Ishikawa (cell line): ENCODE results near the gene DEPDC1B.

ENCODE experiments used
- CEBPB ChIP-seq: IDR thresholded peaks from 2 replicates; pipeline ENCODE4 v1.6.1; 2012
- CREB1 ChIP-seq: IDR thresholded peaks from 2 replicates; pipeline ENCODE4 v1.6.1; 2012; ENCODE audit warnings: low read depth
- EGR1 ChIP-seq: IDR thresholded peaks from 2 replicates; pipeline ENCODE4 v1.6.1; 2012
- EP300 ChIP-seq: IDR thresholded peaks from 2 replicates; pipeline ENCODE4 v1.6.1; 2012; ENCODE audit warnings: borderline replicate concordance
- FOXM1 ChIP-seq: IDR thresholded peaks from 2 replicates; pipeline ENCODE4 v1.6.1; 2012; ENCODE audit warnings: low read depth, borderline replicate concordance
- NFIC ChIP-seq: IDR thresholded peaks from 2 replicates; pipeline ENCODE4 v1.6.1; 2012
- RAD21 ChIP-seq: IDR thresholded peaks from 2 replicates; pipeline ENCODE4 v1.6.1; 2012; ENCODE audit warnings: low read depth
- TAF1 ChIP-seq: IDR thresholded peaks from 2 replicates; pipeline ENCODE4 v1.6.1; 2012; ENCODE audit warnings: low read depth, mild to moderate bottlenecking
- TCF12 ChIP-seq: IDR thresholded peaks from 2 replicates; pipeline ENCODE4 v1.6.1; 2012; ENCODE audit warnings: low read depth
- TEAD4 ChIP-seq: IDR thresholded peaks from 2 replicates; pipeline ENCODE4 v1.6.1; 2012
- YY1 ChIP-seq: IDR thresholded peaks from 2 replicates; pipeline ENCODE4 v1.6.1; 2012; ENCODE audit warnings: low read depth
- ZBTB7A ChIP-seq: IDR thresholded peaks from 2 replicates; pipeline ENCODE4 v1.6.1; 2012; ENCODE audit warnings: low read depth
- TF ChIP-seq, protein P1 (sequence below): IDR thresholded peaks from 2 replicates; pipeline ENCODE4 v1.6.1; 2012; ENCODE audit warnings: low read depth, mild to moderate bottlenecking
- TF ChIP-seq, protein P2 (sequence below): IDR thresholded peaks from 2 replicates; pipeline ENCODE4 v1.6.1; 2012
- TF ChIP-seq, protein P3 (sequence below): IDR thresholded peaks from 2 replicates; pipeline ENCODE4 v1.6.1; 2012

DEPDC1B gene

DNA sequence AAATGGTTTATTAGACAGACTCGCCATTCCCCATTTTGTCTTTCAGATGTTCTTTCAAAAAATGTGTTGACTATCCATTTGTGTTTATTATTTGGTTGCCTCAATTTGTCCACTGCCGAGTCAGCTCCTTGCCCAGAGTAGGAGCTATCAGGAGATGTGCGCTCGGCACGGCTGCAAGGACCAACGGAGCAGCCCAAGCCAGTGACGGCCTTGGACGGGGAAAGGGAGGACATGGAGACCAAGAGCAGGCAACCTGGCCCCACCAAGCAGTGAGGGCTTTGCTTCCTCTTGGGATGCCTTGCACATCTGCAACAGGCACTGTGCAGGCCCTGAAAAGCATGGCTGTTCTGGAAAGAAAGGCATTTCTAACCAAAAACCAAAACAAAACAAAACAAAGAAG, 69.8 kb downstream of the DEPDC1B start:
- no peak for TF ChIP-seq TCF12

DNA sequence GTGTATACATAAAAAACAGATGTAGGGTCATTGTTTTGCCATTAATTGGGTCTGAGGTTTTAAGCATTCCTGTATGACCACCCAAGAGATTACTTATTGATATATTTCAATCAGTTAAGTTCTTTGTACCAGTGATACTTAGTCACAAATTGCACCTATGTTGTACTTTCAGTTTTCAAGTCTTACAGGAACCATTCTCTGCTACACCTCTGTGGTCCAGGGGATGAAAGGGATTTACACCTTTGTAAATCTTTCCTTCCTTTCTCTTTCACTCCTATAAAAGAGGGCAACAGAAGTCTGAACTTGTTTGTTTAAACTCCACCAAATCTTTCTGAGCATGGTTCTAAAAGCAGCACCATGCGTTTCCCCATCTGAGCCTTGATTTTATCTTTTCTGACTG, 86.1 kb downstream of the DEPDC1B start:
- no peak for TF ChIP-seq NFIC
- TF ChIP-seq ZBTB7A, result no peak
- TF ChIP-seq TAF1, result no peak
- no peak for TF ChIP-seq TCF12
- no peak for TF ChIP-seq FOXM1

DNA sequence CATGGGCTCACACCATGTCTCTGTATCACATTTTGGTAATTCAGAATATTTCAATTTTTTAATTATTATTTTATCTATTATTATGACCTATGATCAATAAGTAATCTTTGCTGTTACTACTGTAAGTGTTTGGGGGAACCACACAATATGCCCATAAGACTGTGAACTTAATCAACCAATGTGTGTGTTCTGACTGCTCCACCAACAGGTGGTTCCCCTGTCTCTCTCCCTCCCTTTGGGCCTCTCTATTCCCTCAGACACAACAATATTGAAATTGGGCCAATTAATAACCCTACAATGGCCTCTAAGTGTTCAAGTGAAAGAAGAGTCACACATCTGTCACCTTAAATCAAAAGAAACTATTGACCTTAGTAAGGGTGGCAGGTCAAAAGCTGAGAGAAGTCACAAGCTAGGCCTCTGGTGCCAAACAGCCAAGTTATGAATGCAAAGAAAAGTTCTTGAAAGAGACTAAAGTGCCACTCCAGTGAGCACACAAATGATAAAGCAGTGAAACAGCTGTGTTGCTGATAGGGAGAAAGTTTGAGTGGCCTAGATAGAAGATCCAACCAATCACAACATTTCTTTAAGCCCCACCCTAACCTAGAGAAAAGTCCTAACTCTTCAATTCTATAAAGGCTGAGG, 88.7 kb downstream of the DEPDC1B start:
- TF ChIP-seq CEBPB, result no peak

DNA sequence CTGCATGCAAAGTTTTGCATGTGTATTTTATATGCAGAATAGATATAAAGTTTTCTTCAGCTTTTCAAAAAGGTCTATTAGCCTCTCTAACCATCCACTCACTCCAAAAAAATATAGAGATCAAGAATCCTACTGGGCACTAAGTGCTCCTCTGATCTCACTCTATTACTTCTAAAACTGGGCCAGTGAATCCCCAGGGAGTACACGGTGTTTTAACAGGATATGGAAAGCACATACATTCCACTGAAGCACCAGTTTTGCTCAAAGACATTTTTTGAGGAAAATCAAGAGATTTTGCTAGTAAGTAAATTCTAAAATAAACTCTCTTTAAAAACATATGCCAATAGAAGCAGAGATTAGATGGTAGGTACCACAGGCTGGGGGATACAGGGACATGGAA, 95.2 kb downstream of the DEPDC1B start:
- TF ChIP-seq ZBTB7A (no peak), TCF12 (no peak), TAF1 (no peak), EGR1 (no peak), FOXM1 (no peak), CEBPB (no peak), RAD21 (no peak), TEAD4 (no peak), CREB1 (no peak), YY1 (no peak), EP300 (no peak), NFIC (no peak)
- TF ChIP-seq, protein P1, sequence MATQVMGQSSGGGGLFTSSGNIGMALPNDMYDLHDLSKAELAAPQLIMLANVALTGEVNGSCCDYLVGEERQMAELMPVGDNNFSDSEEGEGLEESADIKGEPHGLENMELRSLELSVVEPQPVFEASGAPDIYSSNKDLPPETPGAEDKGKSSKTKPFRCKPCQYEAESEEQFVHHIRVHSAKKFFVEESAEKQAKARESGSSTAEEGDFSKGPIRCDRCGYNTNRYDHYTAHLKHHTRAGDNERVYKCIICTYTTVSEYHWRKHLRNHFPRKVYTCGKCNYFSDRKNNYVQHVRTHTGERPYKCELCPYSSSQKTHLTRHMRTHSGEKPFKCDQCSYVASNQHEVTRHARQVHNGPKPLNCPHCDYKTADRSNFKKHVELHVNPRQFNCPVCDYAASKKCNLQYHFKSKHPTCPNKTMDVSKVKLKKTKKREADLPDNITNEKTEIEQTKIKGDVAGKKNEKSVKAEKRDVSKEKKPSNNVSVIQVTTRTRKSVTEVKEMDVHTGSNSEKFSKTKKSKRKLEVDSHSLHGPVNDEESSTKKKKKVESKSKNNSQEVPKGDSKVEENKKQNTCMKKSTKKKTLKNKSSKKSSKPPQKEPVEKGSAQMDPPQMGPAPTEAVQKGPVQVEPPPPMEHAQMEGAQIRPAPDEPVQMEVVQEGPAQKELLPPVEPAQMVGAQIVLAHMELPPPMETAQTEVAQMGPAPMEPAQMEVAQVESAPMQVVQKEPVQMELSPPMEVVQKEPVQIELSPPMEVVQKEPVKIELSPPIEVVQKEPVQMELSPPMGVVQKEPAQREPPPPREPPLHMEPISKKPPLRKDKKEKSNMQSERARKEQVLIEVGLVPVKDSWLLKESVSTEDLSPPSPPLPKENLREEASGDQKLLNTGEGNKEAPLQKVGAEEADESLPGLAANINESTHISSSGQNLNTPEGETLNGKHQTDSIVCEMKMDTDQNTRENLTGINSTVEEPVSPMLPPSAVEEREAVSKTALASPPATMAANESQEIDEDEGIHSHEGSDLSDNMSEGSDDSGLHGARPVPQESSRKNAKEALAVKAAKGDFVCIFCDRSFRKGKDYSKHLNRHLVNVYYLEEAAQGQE, result no peak
- TF ChIP-seq, protein P2, sequence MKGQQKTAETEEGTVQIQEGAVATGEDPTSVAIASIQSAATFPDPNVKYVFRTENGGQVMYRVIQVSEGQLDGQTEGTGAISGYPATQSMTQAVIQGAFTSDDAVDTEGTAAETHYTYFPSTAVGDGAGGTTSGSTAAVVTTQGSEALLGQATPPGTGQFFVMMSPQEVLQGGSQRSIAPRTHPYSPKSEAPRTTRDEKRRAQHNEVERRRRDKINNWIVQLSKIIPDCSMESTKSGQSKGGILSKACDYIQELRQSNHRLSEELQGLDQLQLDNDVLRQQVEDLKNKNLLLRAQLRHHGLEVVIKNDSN, result no peak
- TF ChIP-seq, protein P3, sequence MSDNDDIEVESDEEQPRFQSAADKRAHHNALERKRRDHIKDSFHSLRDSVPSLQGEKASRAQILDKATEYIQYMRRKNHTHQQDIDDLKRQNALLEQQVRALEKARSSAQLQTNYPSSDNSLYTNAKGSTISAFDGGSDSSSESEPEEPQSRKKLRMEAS, result no peak

DNA sequence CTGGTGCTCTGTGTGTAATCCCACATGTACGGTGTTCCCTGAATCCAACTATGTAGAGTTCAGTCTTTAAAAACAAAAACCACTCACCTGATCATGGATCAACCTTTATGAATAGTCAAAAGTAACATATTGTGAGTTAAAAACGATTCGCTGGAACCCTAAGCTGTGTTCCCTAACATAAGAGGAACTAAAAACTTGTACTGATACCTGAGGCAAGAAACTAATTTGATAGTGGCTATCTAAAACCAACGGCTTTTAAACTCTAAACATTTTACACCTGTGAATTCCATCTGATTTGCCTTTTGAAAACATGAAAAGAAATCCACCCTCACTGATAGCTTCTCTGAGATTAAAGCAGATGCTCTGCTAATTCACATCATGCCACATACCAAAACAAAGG, 101.5 kb downstream of the DEPDC1B start:
- no peak for TF ChIP-seq CREB1

DNA sequence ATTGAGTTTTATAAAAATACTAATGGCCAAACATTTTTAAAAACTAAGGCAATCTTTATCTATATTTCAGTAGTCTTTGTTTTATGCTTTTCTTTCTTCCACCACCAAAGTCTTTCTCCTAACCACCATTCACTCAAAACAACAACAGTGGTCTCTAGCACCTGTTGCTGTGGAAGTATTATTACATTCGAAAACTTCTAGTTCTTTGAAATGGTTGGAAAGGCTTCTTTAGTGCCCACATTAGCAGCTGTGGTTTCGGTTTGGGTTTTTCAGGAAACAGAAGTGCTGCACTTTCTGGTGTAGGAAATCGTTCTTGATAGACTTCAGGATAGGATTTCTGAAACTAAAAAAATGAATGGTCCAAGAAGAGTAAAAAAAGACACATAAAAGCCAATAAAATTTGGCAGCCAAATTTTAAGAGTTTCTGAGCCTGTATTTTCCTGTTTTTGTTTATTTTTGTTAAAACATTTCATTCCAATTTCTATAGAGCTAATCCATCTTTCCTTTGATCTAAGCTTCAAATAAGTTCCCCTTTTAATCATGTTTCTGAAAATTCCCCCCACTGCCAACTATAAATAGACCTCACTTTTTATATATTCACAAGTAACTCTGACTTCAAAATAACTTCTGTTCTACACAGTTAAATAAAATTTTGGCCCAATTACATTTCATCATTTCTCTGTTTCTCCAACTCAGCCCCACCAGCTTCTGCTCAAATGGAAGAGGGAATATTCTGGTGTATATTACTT, 102.2 kb downstream of the DEPDC1B start:
- TF ChIP-seq, protein P3, result no peak
- no peak for TF ChIP-seq TAF1
- TF ChIP-seq CREB1, result no peak
- TF ChIP-seq, protein P2, result no peak
- TF ChIP-seq, protein P1, result no peak
- no peak for TF ChIP-seq EP300
- no peak for TF ChIP-seq EGR1
- TF ChIP-seq TCF12, result no peak
- TF ChIP-seq ZBTB7A, result no peak
- no peak for TF ChIP-seq YY1
- no peak for TF ChIP-seq RAD21
- TF ChIP-seq TEAD4, result no peak
- no peak for TF ChIP-seq CEBPB
- TF ChIP-seq NFIC, result no peak
- no peak for TF ChIP-seq FOXM1
